ENCODE measurements around the gene HEXD. TPM values are rescaled to one million over a fixed set of nuclear protein-coding genes. Genes with fewer than 3 reads are reported as not detected.

The HEXD gene
- total and polyA plus RNA-seq, 2 of the 8 experiments (the other 6 are each of a cell fraction or from before 2014, with no cell fraction given): 20.6 to 21.8 TPM

DNA sequence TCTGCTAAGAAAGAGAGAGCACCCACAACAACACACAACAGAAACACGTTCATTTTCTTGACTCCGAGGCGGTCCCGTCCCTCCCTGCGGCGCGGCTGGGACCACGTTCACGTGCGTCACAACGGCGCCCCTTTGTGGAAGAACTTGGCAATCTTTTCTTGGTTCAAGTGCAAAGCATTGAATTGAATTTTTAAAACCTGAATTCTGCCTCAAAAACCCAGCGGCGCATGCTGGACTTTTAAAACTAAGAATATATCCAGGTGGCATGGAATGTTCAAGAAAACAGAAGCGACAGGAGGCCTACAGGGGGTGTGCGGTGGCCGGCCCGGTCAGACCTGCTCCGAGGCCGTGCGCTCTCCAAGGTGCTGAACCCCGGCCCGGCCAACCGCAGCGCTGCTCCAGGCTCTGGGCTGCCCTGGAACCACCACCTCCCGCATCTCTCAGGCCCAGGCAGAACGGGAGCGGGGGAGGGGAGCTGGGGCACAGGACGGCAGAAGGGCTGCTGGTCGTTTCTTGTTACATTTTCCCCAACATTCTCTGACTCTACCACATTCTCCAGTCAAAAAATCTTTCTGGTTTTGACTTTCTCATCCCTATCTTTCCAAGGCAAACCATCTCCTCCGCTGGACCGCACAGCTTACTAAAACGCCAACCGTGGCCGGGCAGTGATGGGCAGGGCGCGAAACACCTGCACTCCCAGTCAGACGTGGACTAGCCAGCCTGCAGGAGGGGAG lies 3.4 kb upstream of the HEXD start (continued):
- TF ChIP-seq, protein P1, sequence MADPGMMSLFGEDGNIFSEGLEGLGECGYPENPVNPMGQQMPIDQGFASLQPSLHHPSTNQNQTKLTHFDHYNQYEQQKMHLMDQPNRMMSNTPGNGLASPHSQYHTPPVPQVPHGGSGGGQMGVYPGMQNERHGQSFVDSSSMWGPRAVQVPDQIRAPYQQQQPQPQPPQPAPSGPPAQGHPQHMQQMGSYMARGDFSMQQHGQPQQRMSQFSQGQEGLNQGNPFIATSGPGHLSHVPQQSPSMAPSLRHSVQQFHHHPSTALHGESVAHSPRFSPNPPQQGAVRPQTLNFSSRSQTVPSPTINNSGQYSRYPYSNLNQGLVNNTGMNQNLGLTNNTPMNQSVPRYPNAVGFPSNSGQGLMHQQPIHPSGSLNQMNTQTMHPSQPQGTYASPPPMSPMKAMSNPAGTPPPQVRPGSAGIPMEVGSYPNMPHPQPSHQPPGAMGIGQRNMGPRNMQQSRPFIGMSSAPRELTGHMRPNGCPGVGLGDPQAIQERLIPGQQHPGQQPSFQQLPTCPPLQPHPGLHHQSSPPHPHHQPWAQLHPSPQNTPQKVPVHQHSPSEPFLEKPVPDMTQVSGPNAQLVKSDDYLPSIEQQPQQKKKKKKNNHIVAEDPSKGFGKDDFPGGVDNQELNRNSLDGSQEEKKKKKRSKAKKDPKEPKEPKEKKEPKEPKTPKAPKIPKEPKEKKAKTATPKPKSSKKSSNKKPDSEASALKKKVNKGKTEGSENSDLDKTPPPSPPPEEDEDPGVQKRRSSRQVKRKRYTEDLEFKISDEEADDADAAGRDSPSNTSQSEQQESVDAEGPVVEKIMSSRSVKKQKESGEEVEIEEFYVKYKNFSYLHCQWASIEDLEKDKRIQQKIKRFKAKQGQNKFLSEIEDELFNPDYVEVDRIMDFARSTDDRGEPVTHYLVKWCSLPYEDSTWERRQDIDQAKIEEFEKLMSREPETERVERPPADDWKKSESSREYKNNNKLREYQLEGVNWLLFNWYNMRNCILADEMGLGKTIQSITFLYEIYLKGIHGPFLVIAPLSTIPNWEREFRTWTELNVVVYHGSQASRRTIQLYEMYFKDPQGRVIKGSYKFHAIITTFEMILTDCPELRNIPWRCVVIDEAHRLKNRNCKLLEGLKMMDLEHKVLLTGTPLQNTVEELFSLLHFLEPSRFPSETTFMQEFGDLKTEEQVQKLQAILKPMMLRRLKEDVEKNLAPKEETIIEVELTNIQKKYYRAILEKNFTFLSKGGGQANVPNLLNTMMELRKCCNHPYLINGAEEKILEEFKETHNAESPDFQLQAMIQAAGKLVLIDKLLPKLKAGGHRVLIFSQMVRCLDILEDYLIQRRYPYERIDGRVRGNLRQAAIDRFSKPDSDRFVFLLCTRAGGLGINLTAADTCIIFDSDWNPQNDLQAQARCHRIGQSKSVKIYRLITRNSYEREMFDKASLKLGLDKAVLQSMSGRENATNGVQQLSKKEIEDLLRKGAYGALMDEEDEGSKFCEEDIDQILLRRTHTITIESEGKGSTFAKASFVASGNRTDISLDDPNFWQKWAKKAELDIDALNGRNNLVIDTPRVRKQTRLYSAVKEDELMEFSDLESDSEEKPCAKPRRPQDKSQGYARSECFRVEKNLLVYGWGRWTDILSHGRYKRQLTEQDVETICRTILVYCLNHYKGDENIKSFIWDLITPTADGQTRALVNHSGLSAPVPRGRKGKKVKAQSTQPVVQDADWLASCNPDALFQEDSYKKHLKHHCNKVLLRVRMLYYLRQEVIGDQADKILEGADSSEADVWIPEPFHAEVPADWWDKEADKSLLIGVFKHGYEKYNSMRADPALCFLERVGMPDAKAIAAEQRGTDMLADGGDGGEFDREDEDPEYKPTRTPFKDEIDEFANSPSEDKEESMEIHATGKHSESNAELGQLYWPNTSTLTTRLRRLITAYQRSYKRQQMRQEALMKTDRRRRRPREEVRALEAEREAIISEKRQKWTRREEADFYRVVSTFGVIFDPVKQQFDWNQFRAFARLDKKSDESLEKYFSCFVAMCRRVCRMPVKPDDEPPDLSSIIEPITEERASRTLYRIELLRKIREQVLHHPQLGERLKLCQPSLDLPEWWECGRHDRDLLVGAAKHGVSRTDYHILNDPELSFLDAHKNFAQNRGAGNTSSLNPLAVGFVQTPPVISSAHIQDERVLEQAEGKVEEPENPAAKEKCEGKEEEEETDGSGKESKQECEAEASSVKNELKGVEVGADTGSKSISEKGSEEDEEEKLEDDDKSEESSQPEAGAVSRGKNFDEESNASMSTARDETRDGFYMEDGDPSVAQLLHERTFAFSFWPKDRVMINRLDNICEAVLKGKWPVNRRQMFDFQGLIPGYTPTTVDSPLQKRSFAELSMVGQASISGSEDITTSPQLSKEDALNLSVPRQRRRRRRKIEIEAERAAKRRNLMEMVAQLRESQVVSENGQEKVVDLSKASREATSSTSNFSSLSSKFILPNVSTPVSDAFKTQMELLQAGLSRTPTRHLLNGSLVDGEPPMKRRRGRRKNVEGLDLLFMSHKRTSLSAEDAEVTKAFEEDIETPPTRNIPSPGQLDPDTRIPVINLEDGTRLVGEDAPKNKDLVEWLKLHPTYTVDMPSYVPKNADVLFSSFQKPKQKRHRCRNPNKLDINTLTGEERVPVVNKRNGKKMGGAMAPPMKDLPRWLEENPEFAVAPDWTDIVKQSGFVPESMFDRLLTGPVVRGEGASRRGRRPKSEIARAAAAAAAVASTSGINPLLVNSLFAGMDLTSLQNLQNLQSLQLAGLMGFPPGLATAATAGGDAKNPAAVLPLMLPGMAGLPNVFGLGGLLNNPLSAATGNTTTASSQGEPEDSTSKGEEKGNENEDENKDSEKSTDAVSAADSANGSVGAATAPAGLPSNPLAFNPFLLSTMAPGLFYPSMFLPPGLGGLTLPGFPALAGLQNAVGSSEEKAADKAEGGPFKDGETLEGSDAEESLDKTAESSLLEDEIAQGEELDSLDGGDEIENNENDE (IDR thresholded peaks at IDR 0.05; ENCODE audit: insufficient replicate concordance, low read length): no peak
- TF ChIP-seq, protein P2, sequence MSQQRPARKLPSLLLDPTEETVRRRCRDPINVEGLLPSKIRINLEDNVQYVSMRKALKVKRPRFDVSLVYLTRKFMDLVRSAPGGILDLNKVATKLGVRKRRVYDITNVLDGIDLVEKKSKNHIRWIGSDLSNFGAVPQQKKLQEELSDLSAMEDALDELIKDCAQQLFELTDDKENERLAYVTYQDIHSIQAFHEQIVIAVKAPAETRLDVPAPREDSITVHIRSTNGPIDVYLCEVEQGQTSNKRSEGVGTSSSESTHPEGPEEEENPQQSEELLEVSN (IDR thresholded peaks at IDR 0.05): no peak
- TF ChIP-seq KDM4A (IDR thresholded peaks at IDR 0.05; ENCODE audit: low read depth, low read length, severe bottlenecking): no peak
- no peak for TF ChIP-seq JUN (IDR thresholded peaks at IDR 0.05; ENCODE audit: low read depth, low read length)
- TF ChIP-seq SP1 (IDR thresholded peaks at IDR 0.05; ENCODE audit: low read depth, low read length): 0 out of 2 replicates have a peak, but pooled peaks have one; percentile 24
- TF ChIP-seq SUZ12 (IDR thresholded peaks at IDR 0.05; ENCODE audit: low read length): no peak
- no peak for TF ChIP-seq CTBP2 (IDR thresholded peaks at IDR 0.05; ENCODE audit: borderline replicate concordance, insufficient read depth, insufficient read length, low read length)
- TF ChIP-seq BRCA1 (IDR thresholded peaks at IDR 0.05; ENCODE audit: low read depth, low read length): no peak
- 0 out of 2 replicates have a peak, but pooled peaks have one; percentile 23 for TF ChIP-seq EGR1 (IDR thresholded peaks at IDR 0.05; ENCODE audit: borderline replicate concordance, low read depth, low read length)
